Adipose tissue (tissue), 3 donors: ENCODE data around the gene TANGO6. TPM values are rescaled to one million over a fixed set of nuclear protein-coding genes. Genes with fewer than 3 reads are reported as not detected.

Experiments
- H3K27ac ChIP-seq: one replicate; pipeline ENCODE4 v1.5.1; 2013; ENCODE audit warnings: low read depth, low read length
- WGBS, 3 donors: extraction: QIAGEN DNeasy Blood & Tissue Kit; methylation state at CpG; one replicate each; pipeline ENCODE4 v1.1.7; 2013; 5-methylcytosine and 5-hydroxymethylcytosine counted together
- polyA plus RNA-seq, 3 donors: library from polyadenylated mRNA; stranded (reverse); fragments of 200-250 nt; gene quantifications; one replicate each; pipeline ENCODE4 v1.2.3, GENCODE V29; 2013
- donor health status: healthy with polysubstance abuse.
- donor health status: Bipolar disorder and iron deficiency.
- donor health status: healthy.

The TANGO6 gene
- polyA plus RNA-seq, 3 donors, result 3.2 to 6.6 (median 4.7) TPM

- 84 to 95% (median 89%) methylated on average over 2 of the region's 2 CpGs for WGBS, 3 donors
- H3K27ac ChIP-seq, result no peak overlapping the region
These were observed 97.5 kb downstream of the TANGO6 start for GRCh38 chr16:68940816-68941215.

- no peak overlapping the region for H3K27ac ChIP-seq
- 61 to 78% (median 67%) methylated on average over 1 of the region's 1 CpG for WGBS, 3 donors
These were observed 100.6 kb downstream of the TANGO6 start for GRCh38 chr16:68943961-68944360.

GRCh38 chr16:68948230-68948910 is 105.0 kb downstream of the TANGO6 start:
- no peak overlapping the region for H3K27ac ChIP-seq
- WGBS, 3 donors, result 79 to 84% (median 83%) methylated on average over 1 of the region's 1 CpG

- 73 to 87% (median 86%) methylated on average over 2 of the region's 2 CpGs for WGBS, 3 donors
- H3K27ac ChIP-seq, result no peak overlapping the region
These were observed 108.9 kb downstream of the TANGO6 start for GRCh38 chr16:68951991-68952877.

- no peak overlapping the region for H3K27ac ChIP-seq
- 53 to 60% (median 55%) methylated on average over 8 of the region's 8 CpGs for WGBS, 3 donors
These were observed 111.7 kb downstream of the TANGO6 start for GRCh38 chr16:68954911-68955635.

- no peak overlapping the region for H3K27ac ChIP-seq
- 76 to 80% (median 80%) methylated on average over 5 of the region's 5 CpGs for WGBS, 3 donors
These were observed 117.6 kb downstream of the TANGO6 start for GRCh38 chr16:68960910-68961309.

- 61 to 92% (median 64%) methylated on average over 4 of the region's 4 CpGs for WGBS, 3 donors
- H3K27ac ChIP-seq, result no peak overlapping the region
These were observed 118.6 kb downstream of the TANGO6 start for GRCh38 chr16:68961778-68962402.

- WGBS, 3 donors, result 71 to 85% (median 83%) methylated on average over 2 of the region's 2 CpGs
- no peak overlapping the region for H3K27ac ChIP-seq
These were observed 126.0 kb downstream of the TANGO6 start for GRCh38 chr16:68969338-68969737.

GRCh38 chr16:68972013-68972412 is 128.7 kb downstream of the TANGO6 start:
- WGBS, 3 donors, result 88 to 93% (median 93%) methylated on average over 4 of the region's 4 CpGs
- no peak overlapping the region for H3K27ac ChIP-seq

GRCh38 chr16:68972720-68973119 is 129.4 kb downstream of the TANGO6 start:
- 55 to 86% (median 62%) methylated on average over 4 of the region's 4 CpGs for WGBS, 3 donors
- no peak overlapping the region for H3K27ac ChIP-seq

- H3K27ac ChIP-seq, result no peak overlapping the region
- 81 to 92% (median 88%) methylated on average over 7 of the region's 7 CpGs for WGBS, 3 donors
These were observed 130.3 kb downstream of the TANGO6 start for GRCh38 chr16:68973611-68974120.

- H3K27ac ChIP-seq, result no peak overlapping the region
- 84 to 95% (median 94%) methylated on average over 2 of the region's 2 CpGs for WGBS, 3 donors
These were observed 135.1 kb downstream of the TANGO6 start for GRCh38 chr16:68978303-68978954.

GRCh38 chr16:68980695-68981315 is 137.5 kb downstream of the TANGO6 start:
- WGBS, 3 donors, result 81 to 91% (median 88%) methylated on average over 15 of the region's 15 CpGs
- no peak overlapping the region for H3K27ac ChIP-seq

GRCh38 chr16:68981971-68982370 is 138.6 kb downstream of the TANGO6 start:
- WGBS, 3 donors, result 95 to 98% (median 97%) methylated on average over 2 of the region's 2 CpGs
- no peak overlapping the region for H3K27ac ChIP-seq

GRCh38 chr16:68984467-68984866 is 141.1 kb downstream of the TANGO6 start:
- no peak overlapping the region for H3K27ac ChIP-seq
- 89 to 95% (median 91%) methylated on average over 1 of the region's 1 CpG for WGBS, 3 donors

- no peak overlapping the region for H3K27ac ChIP-seq
- WGBS, 3 donors, result 94 to 98% (median 95%) methylated on average over 5 of the region's 5 CpGs
These were observed 141.9 kb downstream of the TANGO6 start for GRCh38 chr16:68985268-68985667.

GRCh38 chr16:68985855-68986254 is 142.5 kb downstream of the TANGO6 start:
- 90 to 98% (median 94%) methylated on average over 2 of the region's 2 CpGs for WGBS, 3 donors
- no peak overlapping the region for H3K27ac ChIP-seq
